ENCODE measurements around the gene WBP2NL.

- no peak for TF ChIP-seq CTCF (IDR thresholded peaks at IDR 0.05 in 8 of 11, conservative IDR thresholded peaks at IDR 0.05 in 3 of 11)
- TF ChIP-seq POLR2A (IDR thresholded peaks at IDR 0.05): no peak
Measured at GRCh38 chr22:41969110-41969646, 29.4 kb upstream of the WBP2NL start, which contains the start of gene SEPTIN3.

Measured in spleen (tissue), 7 donors.